SW 1271 (cell line): Measurements from ENCODE around the gene PAPLN.

Experiments
- DNase-seq, 2 experiments: peaks; one replicate each; lab custom pipeline; 2025; lab: John Stamatoyannopoulos, UW

The PAPLN gene

GRCh38 chr14:73261075-73261474, 23.8 kb downstream of the PAPLN start:
- no peak for DNase-seq

- no peak for DNase-seq
Measured at GRCh38 chr14:73261520-73262426, 24.5 kb downstream of the PAPLN start.

- no peak for DNase-seq
Measured at GRCh38 chr14:73262427-73263183, 25.3 kb downstream of the PAPLN start.

GRCh38 chr14:73263606-73264005, 26.3 kb downstream of the PAPLN start:
- no peak for DNase-seq

GRCh38 chr14:73264080-73264884, 27.0 kb downstream of the PAPLN start:
- DNase-seq = no peak

- DNase-seq = no peak
Measured at GRCh38 chr14:73264885-73265720, 27.8 kb downstream of the PAPLN start.

GRCh38 chr14:73265721-73266046, 28.4 kb downstream of the PAPLN start:
- no peak for DNase-seq

- DNase-seq = no peak
Measured at GRCh38 chr14:73266317-73266716, 29.0 kb downstream of the PAPLN start.

- DNase-seq = no peak
Measured at GRCh38 chr14:73267474-73267873, 30.2 kb downstream of the PAPLN start.

- no peak for DNase-seq
Measured at GRCh38 chr14:73269729-73270531, 32.6 kb downstream of the PAPLN start.

- DNase-seq = no peak
Measured at GRCh38 chr14:73272393-73272792, 35.1 kb downstream of the PAPLN start.

GRCh38 chr14:73273799-73274198, 36.5 kb downstream of the PAPLN start:
- DNase-seq = no peak

- no peak for DNase-seq
Measured at GRCh38 chr14:73276836-73277235, 39.5 kb downstream of the PAPLN start.

GRCh38 chr14:73277376-73277775, 40.1 kb downstream of the PAPLN start:
- no peak for DNase-seq

- no peak for DNase-seq
Measured at GRCh38 chr14:73280903-73281302, 43.6 kb downstream of the PAPLN start.

- no peak for DNase-seq
Measured at GRCh38 chr14:73283608-73284379, 46.5 kb downstream of the PAPLN start.

- no peak for DNase-seq
Measured at GRCh38 chr14:73285979-73286378, 48.7 kb downstream of the PAPLN start.

- DNase-seq = no peak
Measured at GRCh38 chr14:73286598-73286997, 49.3 kb downstream of the PAPLN start.

- DNase-seq = no peak
Measured at GRCh38 chr14:73287071-73287470, 49.8 kb downstream of the PAPLN start.

- DNase-seq = no peak
Measured at GRCh38 chr14:73289308-73289707, 52.0 kb downstream of the PAPLN start.
